Stimulated activated CD8-positive, alpha-beta memory T cell treated with anti-CD3 and anti-CD28 coated beads, Interleukin-12 subunit alpha, Interleukin-12 subunit beta, amount 100 ng/mL, for 24 hours (primary cell): ENCODE measurements around the gene ZMYM3.
"Not testable (repeated sequence)": the region's sequence is repeated elsewhere in the genome, so short reads cannot be mapped to it uniquely, and the experiment has no call there.

Experiments used
- DNase-seq: peaks from one replicate; pipeline ENCODE4 v3.0.0-alpha.2; 2020; ENCODE audit errors: extremely low read depth

The ZMYM3 gene

GRCh38 chrX:71254092-71254963 lies at the start of gene ZMYM3:
TSS of gene ZMYM3 (minus strand) at chrX:71254140. CDS start at chrX:71253255, 885 bp downstream.
- DNase-seq, result peak; percentile 52

GRCh38 chrX:71302461-71303213 lies 48.7 kb upstream of the ZMYM3 start:
- no peak for DNase-seq

GRCh38 chrX:71301195-71301924 lies 47.4 kb upstream of the ZMYM3 start, which contains the start of gene ITGB1BP2:
TSS of gene ITGB1BP2 (plus strand) at chrX:71301750. CDS start at chrX:71301807, 57 bp downstream.
- DNase-seq, result no peak

DNA sequence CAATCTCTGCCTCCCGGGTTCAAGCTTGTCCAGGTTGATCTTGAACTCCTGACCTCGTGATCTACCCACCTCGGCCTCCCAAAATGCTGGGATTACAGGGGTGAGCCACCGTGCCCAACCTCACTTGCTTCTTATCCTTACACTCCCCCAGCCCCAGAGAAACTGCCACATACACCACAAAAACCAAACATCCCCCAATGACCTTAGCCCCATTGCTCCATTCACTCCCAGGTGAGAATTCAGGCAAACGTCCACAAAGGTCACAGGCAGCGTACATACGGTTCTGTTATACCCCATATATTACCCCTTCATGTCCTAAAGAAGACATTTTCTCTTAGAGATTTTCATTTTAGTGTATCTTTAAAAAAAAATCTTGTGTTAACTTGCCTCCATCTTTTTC lies 46.6 kb upstream of the ZMYM3 start:
- not testable (repeated sequence) for DNase-seq

- not testable (repeated sequence) for DNase-seq
Measured at GRCh38 chrX:71300064-71300463, 46.1 kb upstream of the ZMYM3 start.

DNA sequence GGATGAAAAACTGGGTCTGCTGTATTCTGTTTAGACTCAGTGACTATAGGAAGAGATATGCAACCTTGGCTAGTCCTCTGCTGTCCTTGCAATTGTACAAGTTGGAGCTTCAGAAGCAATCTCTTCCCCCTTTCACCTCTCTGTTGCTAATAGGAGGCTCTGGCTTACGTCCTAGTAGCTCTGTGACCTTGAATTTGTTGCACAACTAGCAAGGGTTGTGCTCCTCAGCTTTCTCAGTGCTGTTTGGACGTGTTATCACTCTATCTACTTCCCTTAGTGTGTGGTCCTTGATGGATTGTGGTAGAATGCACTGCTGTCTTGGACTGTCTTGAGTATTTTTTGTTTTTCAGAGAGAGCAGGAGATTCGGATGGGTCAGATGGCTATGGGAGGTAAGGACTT lies 44.2 kb upstream of the ZMYM3 start:
- no peak for DNase-seq

- no peak for DNase-seq
Measured at GRCh38 chrX:71296806-71297205, 42.9 kb upstream of the ZMYM3 start.

GRCh38 chrX:71292669-71293365 lies 38.9 kb upstream of the ZMYM3 start:
- DNase-seq, result no peak

GRCh38 chrX:71291381-71291780 lies 37.4 kb upstream of the ZMYM3 start:
- no peak for DNase-seq

- DNase-seq, result no peak
Measured at GRCh38 chrX:71285929-71286328, 32.0 kb upstream of the ZMYM3 start.

- peak; percentile 61 for DNase-seq
Measured at GRCh38 chrX:71283403-71284143, 29.6 kb upstream of the ZMYM3 start, which contains the start of gene NONO. TSS of gene NONO (plus strand) at chrX:71283635. CDS start at chrX:71290638, 7,003 bp downstream.

GRCh38 chrX:71282514-71283402 lies 28.8 kb upstream of the ZMYM3 start:
- peak; percentile 19 for DNase-seq

DNA sequence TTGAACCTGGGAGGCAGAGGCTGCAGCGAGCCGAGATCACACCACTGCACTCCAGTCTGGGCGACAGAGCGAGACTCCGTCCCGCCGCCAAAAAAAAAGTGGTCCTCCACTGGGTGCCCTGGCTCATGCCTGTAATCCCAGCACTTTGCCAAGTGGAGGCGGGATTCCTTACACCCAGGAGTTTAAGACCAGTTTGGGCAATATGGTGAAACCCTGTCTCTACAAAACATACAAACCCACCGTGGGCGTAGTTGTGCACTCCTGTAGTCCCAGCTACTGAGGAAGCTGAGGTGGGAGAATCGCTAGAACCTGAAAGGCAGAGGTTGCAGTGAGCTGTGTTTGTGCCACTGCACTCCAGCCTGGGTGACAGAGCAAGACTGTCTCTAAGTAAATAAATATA lies 27.4 kb upstream of the ZMYM3 start:
- not testable (repeated sequence) for DNase-seq

- not testable (repeated sequence) for DNase-seq
Measured at GRCh38 chrX:71272313-71272712, 18.4 kb upstream of the ZMYM3 start.

- DNase-seq, result no peak
Measured at GRCh38 chrX:71269801-71270395, 16.0 kb upstream of the ZMYM3 start.

DNA sequence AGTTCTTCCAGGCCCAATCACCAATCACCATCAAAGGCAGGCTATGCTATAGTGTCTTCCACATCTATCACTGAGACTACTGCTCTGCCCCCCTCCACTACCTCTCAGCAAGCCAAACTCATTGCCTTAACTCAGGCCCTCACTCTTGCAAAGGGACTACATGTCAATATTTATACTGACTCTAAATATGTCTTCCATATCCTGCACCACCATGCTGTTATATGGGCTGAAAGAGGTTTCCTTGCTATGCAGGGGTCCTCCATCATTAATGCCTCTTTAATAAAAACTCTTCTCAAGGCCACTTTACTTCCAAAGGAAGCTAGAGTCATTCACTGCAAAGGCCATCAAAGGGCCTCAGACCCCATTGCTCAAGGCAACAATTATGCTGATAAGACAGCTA lies 14.7 kb upstream of the ZMYM3 start:
- DNase-seq, result not testable (repeated sequence)

DNA sequence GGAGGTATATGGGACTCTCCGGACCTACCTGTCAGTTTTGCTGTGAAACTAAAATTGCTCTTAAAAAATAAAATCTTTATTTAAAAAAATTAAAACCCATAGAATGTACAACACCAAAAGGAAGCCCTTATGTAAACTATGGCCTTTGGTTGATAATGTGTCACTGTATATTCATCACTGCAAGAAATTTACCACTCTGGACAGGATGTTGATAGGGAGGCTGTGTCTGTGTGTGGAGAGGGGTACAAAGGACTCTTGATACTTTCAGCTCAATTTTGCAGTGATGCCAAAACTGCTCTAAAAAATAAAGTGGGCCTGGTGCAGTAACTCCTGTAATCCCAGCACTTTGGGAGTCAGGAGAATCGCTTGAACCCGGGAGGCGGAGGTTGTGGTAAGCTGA lies 2.9 kb upstream of the ZMYM3 start:
- DNase-seq, result no peak

DNA sequence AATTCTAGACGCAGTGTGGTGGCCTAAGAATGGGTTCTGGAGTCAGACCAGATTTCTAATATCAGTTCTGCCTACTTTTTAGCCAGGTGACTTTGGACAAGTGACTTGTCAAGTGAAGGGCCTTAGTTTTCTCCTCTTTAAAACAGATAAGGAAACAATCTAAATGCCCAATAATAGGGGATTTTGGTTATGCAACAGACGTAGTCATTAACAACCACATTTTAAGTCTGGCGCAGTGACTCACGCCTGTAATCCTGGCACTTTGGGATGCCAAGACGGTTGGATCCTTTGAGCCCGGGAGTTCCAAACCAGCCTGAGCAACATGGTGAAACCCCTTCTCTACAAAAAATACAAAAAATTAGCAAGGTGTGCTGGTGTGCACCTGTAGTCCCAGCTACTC lies 2.1 kb upstream of the ZMYM3 start:
- DNase-seq, result no peak
